ENCODE measurements around the gene ZBTB20. TPM values are rescaled to one million over a fixed set of nuclear protein-coding genes. Genes with fewer than 3 reads are reported as not detected.

The ZBTB20 gene
- total and polyA plus RNA-seq, 2 donors (not counting 1 experiment from before 2014, with no cell fraction given), result 4.0 to 123 TPM

DNA sequence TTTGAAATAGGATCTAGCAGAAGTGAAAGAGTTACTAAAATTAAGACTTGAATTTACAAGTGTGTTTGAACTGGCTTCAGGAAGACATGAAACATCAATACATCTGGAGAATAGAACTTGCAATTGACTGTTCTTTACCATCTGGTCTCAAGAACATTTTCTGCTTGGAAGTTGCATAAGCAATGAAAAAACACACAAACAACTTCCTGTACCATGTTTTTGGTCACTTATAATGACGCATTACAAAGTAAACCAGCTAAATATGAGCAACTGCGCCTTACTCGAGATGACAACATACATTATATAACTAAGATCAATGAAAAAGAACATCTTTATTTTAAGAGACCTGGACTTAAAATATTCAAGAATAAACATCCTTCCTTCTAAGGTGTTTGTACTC lies 740.8 kb downstream of the ZBTB20 start:
- no peaks in the 10 kb centered on the region for H3K9me3 ChIP-seq (ENCODE audit: control extremely low read depth in 1 of 3, control insufficient read depth in 2 of 3, insufficient read depth in 1 of 3, low read length in 2 of 3)
- Mint-ChIP-seq H3K4me3 (no peak overlapping the region), H3K4me1 (peaks cover 30% of the 10 kb centered on the region), H3K27ac (no peak overlapping the region), H3K9me3 (ENCODE audit: insufficient read depth) (no peaks in the 10 kb centered on the region), H3K27me3 (no peaks in the 10 kb centered on the region)
- no peak for TF ChIP-seq EZH2 (IDR thresholded peaks at IDR 0.05; ENCODE audit: borderline replicate concordance, insufficient read depth, low read depth, low read length, poor library complexity, severe bottlenecking)
- TF ChIP-seq, protein P1, sequence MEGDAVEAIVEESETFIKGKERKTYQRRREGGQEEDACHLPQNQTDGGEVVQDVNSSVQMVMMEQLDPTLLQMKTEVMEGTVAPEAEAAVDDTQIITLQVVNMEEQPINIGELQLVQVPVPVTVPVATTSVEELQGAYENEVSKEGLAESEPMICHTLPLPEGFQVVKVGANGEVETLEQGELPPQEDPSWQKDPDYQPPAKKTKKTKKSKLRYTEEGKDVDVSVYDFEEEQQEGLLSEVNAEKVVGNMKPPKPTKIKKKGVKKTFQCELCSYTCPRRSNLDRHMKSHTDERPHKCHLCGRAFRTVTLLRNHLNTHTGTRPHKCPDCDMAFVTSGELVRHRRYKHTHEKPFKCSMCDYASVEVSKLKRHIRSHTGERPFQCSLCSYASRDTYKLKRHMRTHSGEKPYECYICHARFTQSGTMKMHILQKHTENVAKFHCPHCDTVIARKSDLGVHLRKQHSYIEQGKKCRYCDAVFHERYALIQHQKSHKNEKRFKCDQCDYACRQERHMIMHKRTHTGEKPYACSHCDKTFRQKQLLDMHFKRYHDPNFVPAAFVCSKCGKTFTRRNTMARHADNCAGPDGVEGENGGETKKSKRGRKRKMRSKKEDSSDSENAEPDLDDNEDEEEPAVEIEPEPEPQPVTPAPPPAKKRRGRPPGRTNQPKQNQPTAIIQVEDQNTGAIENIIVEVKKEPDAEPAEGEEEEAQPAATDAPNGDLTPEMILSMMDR (IDR thresholded peaks at IDR 0.05), result no peak
- no peaks in the 10 kb centered on the region for H3K27me3 ChIP-seq (replicated peaks in 1 of 4; ENCODE audit: control extremely low read depth in 1 of 4, control insufficient read depth in 3 of 4, insufficient read depth in 4 of 4, low read length in 3 of 4)
- peaks cover 13% of the 10 kb centered on the region for H3K79me2 ChIP-seq (ENCODE audit: control insufficient read depth, insufficient read depth, low read length)
- intact Hi-C loops (cut with micrococcal nuclease), result no loop called here
- DNase-seq (no peak), ATAC-seq (ENCODE audit: low read depth) (no peak)
- no CpG with 5 or more reads among the region's 3 CpGs for WGBS (ENCODE audit: insufficient coverage)
- CTCF ChIA-PET, result interaction anchor here (0.7 to 5.2 kb wide), 3 partner anchors 14 to 115 kb away, joined by 4 to 36 read pairs (median 36); no protein-coding TSS in a partner anchor
- no peak overlapping the region for H3K27ac ChIP-seq (ENCODE audit: low read length in 2 of 2)
- H3K4me3 ChIP-seq (ENCODE audit: control extremely low read depth in 1 of 5, extremely low read depth in 1 of 5, insufficient read depth in 1 of 5, low read depth in 2 of 5, low read length in 4 of 5), result no peak overlapping the region
- no peak overlapping the region for H3K4me2 ChIP-seq (replicated peaks; ENCODE audit: low read depth, low read length, poor library complexity, severe bottlenecking)
- H3K9ac ChIP-seq (ENCODE audit: low read length), result no peak overlapping the region
- no peaks in the 10 kb centered on the region for H4K20me1 ChIP-seq (ENCODE audit: control insufficient read depth, insufficient read depth, low read length, poor library complexity, severe bottlenecking)
- POLR2A ChIA-PET, result no interaction called here
- peaks cover 3 to 4% of the 10 kb centered on the region in 2 donors for H3K4me1 ChIP-seq (ENCODE audit: control insufficient read depth in 2 of 2, insufficient read depth in 2 of 2, low read length in 2 of 2)
- H2AFZ ChIP-seq (ENCODE audit: insufficient read depth, low read depth, low read length, poor library complexity, severe bottlenecking), result no peak overlapping the region
- H3K36me3 ChIP-seq (replicated peaks in 1 of 2; ENCODE audit: control extremely low read depth in 1 of 2, control insufficient read depth in 1 of 2, extremely low read depth in 1 of 2, insufficient read depth in 2 of 2, low read length in 1 of 2), result no peaks in the 10 kb centered on the region

DNA sequence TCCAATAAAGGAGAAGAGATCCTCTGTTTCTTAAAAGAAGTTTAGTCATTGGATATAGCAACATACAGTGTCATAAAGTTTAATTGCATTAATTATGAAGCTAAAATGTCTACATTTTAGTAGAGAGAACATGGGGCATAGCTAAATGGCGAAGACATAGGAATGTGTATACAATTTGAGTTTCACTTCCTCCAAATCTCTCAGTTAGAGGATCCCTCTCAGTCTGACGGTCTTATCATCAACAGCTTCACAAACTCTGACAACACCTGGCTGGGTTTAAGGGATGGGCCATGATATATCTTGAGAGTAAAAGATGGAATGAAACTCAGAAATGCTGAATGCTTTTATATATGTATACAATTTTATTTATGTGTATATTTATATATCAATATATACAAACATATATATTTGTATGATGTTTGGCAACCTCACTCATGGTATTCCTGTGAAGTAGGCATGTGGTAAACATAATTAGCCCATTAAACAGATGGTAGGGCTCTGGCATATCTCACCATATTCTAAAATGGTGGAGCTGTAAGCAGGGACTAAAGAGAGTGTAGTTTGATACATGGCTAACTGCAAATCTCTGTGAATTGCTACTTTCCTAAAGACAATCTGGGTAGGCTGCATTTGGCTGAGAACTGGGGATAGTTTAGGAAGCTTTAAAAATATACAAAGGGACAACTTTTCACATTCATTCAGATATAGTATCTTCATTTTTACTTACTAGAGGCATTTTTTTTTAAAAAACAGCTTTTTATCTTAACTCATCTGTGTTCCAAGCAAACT lies 741.7 kb downstream of the ZBTB20 start:
- POLR2A ChIA-PET, result interaction anchor here (0.6 to 0.7 kb wide), 3 partner anchors 31 to 1217 kb away, joined by 3 to 5 read pairs (median 4); no protein-coding TSS in a partner anchor
- H3K79me2 ChIP-seq (ENCODE audit: control insufficient read depth, insufficient read depth, low read length), result peaks cover 9% of the 10 kb centered on the region
- Mint-ChIP-seq H3K4me3 (no peak overlapping the region), H3K27ac (peak overlapping the region; percentile 4), H3K9me3 (ENCODE audit: insufficient read depth) (no peaks in the 10 kb centered on the region), H3K27me3 (no peaks in the 10 kb centered on the region), H3K4me1 (peaks cover 24% of the 10 kb centered on the region)
- H3K9me3 ChIP-seq (ENCODE audit: control extremely low read depth in 1 of 3, control insufficient read depth in 2 of 3, insufficient read depth in 1 of 3, low read length in 2 of 3), result no peaks in the 10 kb centered on the region
- no CpG with 5 or more reads among the region's 2 CpGs for WGBS (ENCODE audit: insufficient coverage)
- no peaks in the 10 kb centered on the region for H3K27me3 ChIP-seq (replicated peaks in 1 of 4; ENCODE audit: control extremely low read depth in 1 of 4, control insufficient read depth in 3 of 4, insufficient read depth in 4 of 4, low read length in 3 of 4)
- H3K27ac ChIP-seq (ENCODE audit: low read length in 2 of 2), result no peak overlapping the region
- TF ChIP-seq, protein P1 (IDR thresholded peaks at IDR 0.05), result no peak
- no peak for TF ChIP-seq EZH2 (IDR thresholded peaks at IDR 0.05; ENCODE audit: borderline replicate concordance, insufficient read depth, low read depth, low read length, poor library complexity, severe bottlenecking)
- ATAC-seq (ENCODE audit: low read depth), result peak; percentile 77
- H3K4me2 ChIP-seq (replicated peaks; ENCODE audit: low read depth, low read length, poor library complexity, severe bottlenecking), result peak overlapping the region; percentile 7
- peak; percentile 56 for DNase-seq
- CTCF ChIA-PET, result interaction anchor here (0.6 to 5.2 kb wide), 8 partner anchors 10 to 254 kb away, joined by 3 to 36 read pairs (median 5); no protein-coding TSS in a partner anchor
- no peak overlapping the region for H3K9ac ChIP-seq (ENCODE audit: low read length)
- H4K20me1 ChIP-seq (ENCODE audit: control insufficient read depth, insufficient read depth, low read length, poor library complexity, severe bottlenecking), result no peaks in the 10 kb centered on the region
- H3K4me1 ChIP-seq (ENCODE audit: control insufficient read depth in 2 of 2, insufficient read depth in 2 of 2, low read length in 2 of 2), result peaks cover 3 to 4% of the 10 kb centered on the region in 2 donors
- no peak overlapping the region for H2AFZ ChIP-seq (ENCODE audit: insufficient read depth, low read depth, low read length, poor library complexity, severe bottlenecking)
- intact Hi-C loops (cut with micrococcal nuclease), result no loop called here
- H3K36me3 ChIP-seq (replicated peaks in 1 of 2; ENCODE audit: control extremely low read depth in 1 of 2, control insufficient read depth in 1 of 2, extremely low read depth in 1 of 2, insufficient read depth in 2 of 2, low read length in 1 of 2), result peaks cover 0 to 3% of the 10 kb centered on the region in 2 experiments
- H3K4me3 ChIP-seq (ENCODE audit: control extremely low read depth in 1 of 5, extremely low read depth in 1 of 5, insufficient read depth in 1 of 5, low read depth in 2 of 5, low read length in 4 of 5), result no peak overlapping the region

Data from B cell (primary cell).